ENCODE data around the gene CD81. TPM values are rescaled to one million over a fixed set of nuclear protein-coding genes. Genes with fewer than 3 reads are reported as not detected.
"Not testable (repeated sequence)": the region's sequence is repeated elsewhere in the genome, so short reads cannot be mapped to it uniquely, and the experiment has no call there.

CD81 gene
- total RNA-seq, 1 donor = 195 TPM

- H3K9me3 ChIP-seq (ENCODE audit: low read depth, low read length) = peaks cover 6% of the 10 kb centered on the region
- no peaks in the 10 kb centered on the region for H4K20me1 ChIP-seq (ENCODE audit: insufficient read depth, low read length)
- H3K27me3 ChIP-seq (ENCODE audit: insufficient read depth, low read length) = no peaks in the 10 kb centered on the region
- H3K27ac ChIP-seq (ENCODE audit: low read depth, low read length) = no peak overlapping the region
- H3K79me2 ChIP-seq (ENCODE audit: insufficient read depth, low read length) = no peaks in the 10 kb centered on the region
- peaks cover 4% of the 10 kb centered on the region for H3K4me1 ChIP-seq (ENCODE audit: insufficient read depth, low read length)
- H2AFZ ChIP-seq (ENCODE audit: low read length) = no peak overlapping the region
- no peak overlapping the region for H3K4me2 ChIP-seq (ENCODE audit: insufficient read depth, low read length)
- H3K36me3 ChIP-seq (ENCODE audit: insufficient read depth, low read length) = no peaks in the 10 kb centered on the region
- no peak for DNase-seq (ENCODE audit: insufficient read length, low spot score, missing footprints)
- no peak for TF ChIP-seq CTCF (IDR thresholded peaks at IDR 0.05; ENCODE audit: extremely low read depth, low read depth, low read length)
- H3K4me3 ChIP-seq (ENCODE audit: insufficient read depth, low read length) = no peak overlapping the region
Observed at GRCh38 chr11:2351701-2352100, 25.4 kb upstream of the CD81 start.

- Histone ChIP-seq H3K9me3 (ENCODE audit: low read depth, low read length) (peaks cover 6% of the 10 kb centered on the region), H4K20me1 (ENCODE audit: insufficient read depth, low read length) (no peaks in the 10 kb centered on the region), H3K27me3 (ENCODE audit: insufficient read depth, low read length) (no peaks in the 10 kb centered on the region), H3K4me2 (ENCODE audit: insufficient read depth, low read length) (no peak overlapping the region), H2AFZ (ENCODE audit: low read length) (no peak overlapping the region), H3K4me3 (ENCODE audit: insufficient read depth, low read length) (no peak overlapping the region), H3K79me2 (ENCODE audit: insufficient read depth, low read length) (no peaks in the 10 kb centered on the region), H3K27ac (ENCODE audit: low read depth, low read length) (no peak overlapping the region), H3K4me1 (ENCODE audit: insufficient read depth, low read length) (peaks cover 4% of the 10 kb centered on the region), H3K36me3 (ENCODE audit: insufficient read depth, low read length) (no peaks in the 10 kb centered on the region)
- TF ChIP-seq CTCF (IDR thresholded peaks at IDR 0.05; ENCODE audit: extremely low read depth, low read depth, low read length) = no peak
- DNase-seq (ENCODE audit: insufficient read length, low spot score, missing footprints) = no peak
Observed at GRCh38 chr11:2352420-2352819, 24.7 kb upstream of the CD81 start.

- TF ChIP-seq CTCF (IDR thresholded peaks at IDR 0.05; ENCODE audit: extremely low read depth, low read depth, low read length) = no peak
Observed at GRCh38 chr11:2355000-2355644, 22.0 kb upstream of the CD81 start.

GRCh38 chr11:2357246-2357645 lies 19.9 kb upstream of the CD81 start:
- no peak overlapping the region for H2AFZ ChIP-seq (ENCODE audit: low read length)
- H3K79me2 ChIP-seq (ENCODE audit: insufficient read depth, low read length) = no peaks in the 10 kb centered on the region
- TF ChIP-seq CTCF (IDR thresholded peaks at IDR 0.05; ENCODE audit: extremely low read depth, low read depth, low read length) = no peak
- no peak overlapping the region for H3K4me3 ChIP-seq (ENCODE audit: insufficient read depth, low read length)
- no peaks in the 10 kb centered on the region for H3K36me3 ChIP-seq (ENCODE audit: insufficient read depth, low read length)
- DNase-seq (ENCODE audit: insufficient read length, low spot score, missing footprints) = no peak
- H3K4me1 ChIP-seq (ENCODE audit: insufficient read depth, low read length) = peaks cover 4% of the 10 kb centered on the region
- no peak overlapping the region for H3K4me2 ChIP-seq (ENCODE audit: insufficient read depth, low read length)
- H4K20me1 ChIP-seq (ENCODE audit: insufficient read depth, low read length) = no peaks in the 10 kb centered on the region
- no peaks in the 10 kb centered on the region for H3K27me3 ChIP-seq (ENCODE audit: insufficient read depth, low read length)
- H3K27ac ChIP-seq (ENCODE audit: low read depth, low read length) = no peak overlapping the region
- no peaks in the 10 kb centered on the region for H3K9me3 ChIP-seq (ENCODE audit: low read depth, low read length)

More at GRCh38 chr11:2355000-2355644, 22.0 kb upstream of the CD81 start:
- Histone ChIP-seq H3K4me3 (ENCODE audit: insufficient read depth, low read length) (no peak overlapping the region), H2AFZ (ENCODE audit: low read length) (peak overlapping the region; percentile 82), H3K4me1 (ENCODE audit: insufficient read depth, low read length) (peaks cover 4% of the 10 kb centered on the region), H3K9me3 (ENCODE audit: low read depth, low read length) (peaks cover 3% of the 10 kb centered on the region), H3K79me2 (ENCODE audit: insufficient read depth, low read length) (no peaks in the 10 kb centered on the region), H4K20me1 (ENCODE audit: insufficient read depth, low read length) (no peaks in the 10 kb centered on the region), H3K36me3 (ENCODE audit: insufficient read depth, low read length) (no peaks in the 10 kb centered on the region), H3K27ac (ENCODE audit: low read depth, low read length) (peak overlapping the region; percentile 33), H3K27me3 (ENCODE audit: insufficient read depth, low read length) (no peaks in the 10 kb centered on the region), H3K4me2 (ENCODE audit: insufficient read depth, low read length) (no peak overlapping the region)
- peak; percentile 88 for DNase-seq (ENCODE audit: insufficient read length, low spot score, missing footprints)

GRCh38 chr11:2357651-2358050 lies 19.5 kb upstream of the CD81 start:
- H3K27ac ChIP-seq (ENCODE audit: low read depth, low read length); H3K4me3 ChIP-seq (ENCODE audit: insufficient read depth, low read length); H2AFZ ChIP-seq (ENCODE audit: low read length); H3K4me1 ChIP-seq (ENCODE audit: insufficient read depth, low read length); DNase-seq (ENCODE audit: insufficient read length, low spot score, missing footprints); H4K20me1 ChIP-seq (ENCODE audit: insufficient read depth, low read length); H3K36me3 ChIP-seq (ENCODE audit: insufficient read depth, low read length); H3K4me2 ChIP-seq (ENCODE audit: insufficient read depth, low read length); H3K27me3 ChIP-seq (ENCODE audit: insufficient read depth, low read length); H3K9me3 ChIP-seq (ENCODE audit: low read depth, low read length); H3K79me2 ChIP-seq (ENCODE audit: insufficient read depth, low read length): not testable (repeated sequence)
